SK-N-SH treated with all-trans-retinoic acid at 6 μM for 48 hours (cell line): Measurements from ENCODE around the gene ZBTB4.

Experiments used
- ATAC-seq: fragments of 200-7000 bp; cut with Tn5 transposase; 3 replicates; pipeline ENCODE4 v1.9.1; 2020; ENCODE audit warnings: mild to moderate bottlenecking, moderate library complexity
- ARNTL ChIP-seq: fragments of 450-650 bp; formaldehyde crosslinking; IDR thresholded peaks from 2 replicates; pipeline ENCODE4 v1.5.0; 2020; ENCODE audit warnings: low read depth, mild to moderate bottlenecking, moderate library complexity, borderline replicate concordance
- BACH2 ChIP-seq: fragments of 250-450 bp; sonication (Bioruptor Pico); IDR thresholded peaks from 2 replicates; pipeline ENCODE4 v1.9.0; 2021; ENCODE audit warnings: mild to moderate bottlenecking, borderline replicate concordance
- CSDC2 ChIP-seq: fragments of 250-450 bp; sonication (Bioruptor Pico); IDR thresholded peaks from 2 replicates; pipeline ENCODE4 v1.5.0; 2020; ENCODE audit warnings: mild to moderate bottlenecking, moderate library complexity
- ESRRG ChIP-seq: fragments of 250-450 bp; sonication (Bioruptor Pico); IDR thresholded peaks from 2 replicates; pipeline ENCODE4 v1.6.1; 2021; ENCODE audit warnings: mild to moderate bottlenecking
- GLIS3 ChIP-seq: fragments of 250-450 bp; sonication (Bioruptor Pico); IDR thresholded peaks from 2 replicates; pipeline ENCODE4 v1.5.0; 2020; ENCODE audit warnings: mild to moderate bottlenecking, moderate library complexity
- ISL1 ChIP-seq: fragments of 250-450 bp; sonication (Bioruptor Pico); IDR thresholded peaks from 2 replicates; pipeline ENCODE4 v2.1.2; 2022; ENCODE audit warnings: mild to moderate bottlenecking, moderate library complexity
- OSR1 ChIP-seq: fragments of 250-450 bp; sonication (Bioruptor Pico); IDR thresholded peaks from 2 replicates; pipeline ENCODE4 v1.8.0; 2022; ENCODE audit warnings: moderate library complexity, mild to moderate bottlenecking, inconsistent platforms
- PPARA ChIP-seq: fragments of 250-450 bp; sonication (Bioruptor Pico); IDR thresholded peaks from 2 replicates; pipeline ENCODE4 v1.5.0; 2020; ENCODE audit warnings: mild to moderate bottlenecking, borderline replicate concordance
- RARB ChIP-seq: fragments of 250-450 bp; sonication (Bioruptor Pico); IDR thresholded peaks from 2 replicates; pipeline ENCODE4 v1.8.0; 2021; ENCODE audit warnings: mild to moderate bottlenecking, moderate library complexity
- TCF4 ChIP-seq: fragments of 250-450 bp; sonication (Bioruptor Pico); IDR thresholded peaks from 2 replicates; pipeline ENCODE4 v1.8.0; 2021; ENCODE audit warnings: mild to moderate bottlenecking, moderate library complexity, borderline replicate concordance
- TOX ChIP-seq: fragments of 250-450 bp; sonication (Bioruptor Pico); IDR thresholded peaks from 2 replicates; pipeline ENCODE4 v1.8.0; 2021; ENCODE audit warnings: mild to moderate bottlenecking, moderate library complexity, borderline replicate concordance
- TSHZ2 ChIP-seq: fragments of 250-450 bp; sonication (Bioruptor Pico); IDR thresholded peaks from 2 replicates; pipeline ENCODE4 v1.5.0; 2020; ENCODE audit warnings: mild to moderate bottlenecking, moderate library complexity
- ZC3H10 ChIP-seq: fragments of 250-450 bp; sonication (Bioruptor Pico); IDR thresholded peaks from 2 replicates; pipeline ENCODE4 v1.5.1; 2021; ENCODE audit warnings: mild to moderate bottlenecking, moderate library complexity
- ZFP3 ChIP-seq: fragments of 250-450 bp; sonication (Bioruptor Pico); IDR thresholded peaks from 2 replicates; pipeline ENCODE4 v1.5.0; 2020; ENCODE audit warnings: mild to moderate bottlenecking, moderate library complexity
- ZNF565 ChIP-seq: fragments of 450-650 bp; formaldehyde crosslinking; conservative IDR thresholded peaks from 2 replicates; pipeline ENCODE4 v1.5.0; 2020; ENCODE audit warnings: low read depth, mild to moderate bottlenecking, moderate library complexity
- ZNF70 ChIP-seq: fragments of 450-650 bp; formaldehyde crosslinking; IDR thresholded peaks from 2 replicates; pipeline ENCODE4 v1.5.0; 2020; ENCODE audit warnings: mild to moderate bottlenecking, moderate library complexity
- TF ChIP-seq, protein P1 (sequence below): fragments of 250-450 bp; sonication (Bioruptor Pico); IDR thresholded peaks from 2 replicates; pipeline ENCODE4 v1.5.1; 2020; ENCODE audit warnings: low read depth, mild to moderate bottlenecking, moderate library complexity
- TF ChIP-seq, protein P2 (sequence below): fragments of 250-450 bp; sonication (Bioruptor Pico); IDR thresholded peaks from 2 replicates; pipeline ENCODE4 v1.5.1; 2021; ENCODE audit warnings: mild to moderate bottlenecking, moderate library complexity
- TF ChIP-seq, protein P3 (sequence below): fragments of 250-450 bp; sonication (Bioruptor Pico); IDR thresholded peaks from 2 replicates; pipeline ENCODE4 v1.8.0; 2021; ENCODE audit warnings: low read depth, mild to moderate bottlenecking, moderate library complexity, borderline replicate concordance

The ZBTB4 gene

DNA sequence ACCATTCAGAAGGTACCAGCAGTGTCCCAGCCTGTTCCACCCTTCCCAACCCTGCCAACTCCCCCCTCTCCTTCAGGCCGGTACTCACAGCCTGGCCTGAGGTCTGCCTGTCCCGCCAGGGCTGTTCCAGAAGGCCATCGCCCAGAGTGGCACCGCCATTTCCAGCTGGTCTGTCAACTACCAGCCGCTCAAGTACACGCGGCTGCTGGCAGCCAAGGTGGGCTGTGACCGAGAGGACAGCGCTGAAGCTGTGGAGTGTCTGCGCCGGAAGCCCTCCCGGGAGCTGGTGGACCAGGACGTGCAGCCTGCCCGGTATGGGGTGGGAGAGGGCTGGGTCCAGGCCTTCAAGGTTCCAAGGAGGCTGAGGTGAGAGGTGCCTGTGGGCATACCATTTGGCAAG, 64.6 kb downstream of the ZBTB4 start:
- ATAC-seq: no peak
- TF ChIP-seq, protein P1, sequence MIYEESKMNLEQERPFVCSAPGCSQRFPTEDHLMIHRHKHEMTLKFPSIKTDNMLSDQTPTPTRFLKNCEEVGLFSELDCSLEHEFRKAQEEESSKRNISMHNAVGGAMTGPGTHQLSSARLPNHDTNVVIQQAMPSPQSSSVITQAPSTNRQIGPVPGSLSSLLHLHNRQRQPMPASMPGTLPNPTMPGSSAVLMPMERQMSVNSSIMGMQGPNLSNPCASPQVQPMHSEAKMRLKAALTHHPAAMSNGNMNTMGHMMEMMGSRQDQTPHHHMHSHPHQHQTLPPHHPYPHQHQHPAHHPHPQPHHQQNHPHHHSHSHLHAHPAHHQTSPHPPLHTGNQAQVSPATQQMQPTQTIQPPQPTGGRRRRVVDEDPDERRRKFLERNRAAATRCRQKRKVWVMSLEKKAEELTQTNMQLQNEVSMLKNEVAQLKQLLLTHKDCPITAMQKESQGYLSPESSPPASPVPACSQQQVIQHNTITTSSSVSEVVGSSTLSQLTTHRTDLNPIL (CRISPR knock-in tag): no peak
- no peak for TF ChIP-seq TSHZ2 (CRISPR knock-in tag)
- no peak for TF ChIP-seq PPARA (CRISPR knock-in tag)
- TF ChIP-seq TCF4: no peak
- no peak for TF ChIP-seq ZFP3 (CRISPR knock-in tag)
- TF ChIP-seq ARNTL (CRISPR knock-in tag): no peak
- TF ChIP-seq GLIS3 (CRISPR knock-in tag): no peak
- TF ChIP-seq, protein P2, sequence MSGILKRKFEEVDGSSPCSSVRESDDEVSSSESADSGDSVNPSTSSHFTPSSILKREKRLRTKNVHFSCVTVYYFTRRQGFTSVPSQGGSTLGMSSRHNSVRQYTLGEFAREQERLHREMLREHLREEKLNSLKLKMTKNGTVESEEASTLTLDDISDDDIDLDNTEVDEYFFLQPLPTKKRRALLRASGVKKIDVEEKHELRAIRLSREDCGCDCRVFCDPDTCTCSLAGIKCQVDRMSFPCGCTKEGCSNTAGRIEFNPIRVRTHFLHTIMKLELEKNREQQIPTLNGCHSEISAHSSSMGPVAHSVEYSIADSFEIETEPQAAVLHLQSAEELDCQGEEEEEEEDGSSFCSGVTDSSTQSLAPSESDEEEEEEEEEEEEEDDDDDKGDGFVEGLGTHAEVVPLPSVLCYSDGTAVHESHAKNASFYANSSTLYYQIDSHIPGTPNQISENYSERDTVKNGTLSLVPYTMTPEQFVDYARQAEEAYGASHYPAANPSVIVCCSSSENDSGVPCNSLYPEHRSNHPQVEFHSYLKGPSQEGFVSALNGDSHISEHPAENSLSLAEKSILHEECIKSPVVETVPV: no peak
- no peak for TF ChIP-seq ZNF70 (CRISPR knock-in tag)
- no peak for TF ChIP-seq ESRRG (CRISPR knock-in tag)
- no peak for TF ChIP-seq OSR1 (CRISPR knock-in tag)
- TF ChIP-seq ZNF565: no peak
- TF ChIP-seq TOX (CRISPR knock-in tag): no peak
- TF ChIP-seq ISL1 (CRISPR knock-in tag): no peak

GRCh38 chr17:7413346-7413985, 66.0 kb downstream of the ZBTB4 start:
- TF ChIP-seq, protein P2: no peak
- TF ChIP-seq BACH2 (CRISPR knock-in tag) (no peak), ISL1 (CRISPR knock-in tag) (no peak), ZC3H10 (CRISPR knock-in tag) (no peak), TSHZ2 (CRISPR knock-in tag) (no peak), TOX (CRISPR knock-in tag) (no peak)
- ATAC-seq: no peak; the same call in 2 of the 3 replicates

- ATAC-seq: no peak
- TF ChIP-seq, protein P3, sequence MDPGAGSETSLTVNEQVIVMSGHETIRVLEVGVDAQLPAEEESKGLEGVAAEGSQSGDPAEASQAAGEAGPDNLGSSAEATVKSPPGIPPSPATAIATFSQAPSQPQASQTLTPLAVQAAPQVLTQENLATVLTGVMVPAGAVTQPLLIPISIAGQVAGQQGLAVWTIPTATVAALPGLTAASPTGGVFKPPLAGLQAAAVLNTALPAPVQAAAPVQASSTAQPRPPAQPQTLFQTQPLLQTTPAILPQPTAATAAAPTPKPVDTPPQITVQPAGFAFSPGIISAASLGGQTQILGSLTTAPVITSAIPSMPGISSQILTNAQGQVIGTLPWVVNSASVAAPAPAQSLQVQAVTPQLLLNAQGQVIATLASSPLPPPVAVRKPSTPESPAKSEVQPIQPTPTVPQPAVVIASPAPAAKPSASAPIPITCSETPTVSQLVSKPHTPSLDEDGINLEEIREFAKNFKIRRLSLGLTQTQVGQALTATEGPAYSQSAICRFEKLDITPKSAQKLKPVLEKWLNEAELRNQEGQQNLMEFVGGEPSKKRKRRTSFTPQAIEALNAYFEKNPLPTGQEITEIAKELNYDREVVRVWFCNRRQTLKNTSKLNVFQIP (CRISPR knock-in tag): no peak
- no peak for TF ChIP-seq ZC3H10 (CRISPR knock-in tag)
- no peak for TF ChIP-seq ISL1 (CRISPR knock-in tag)
- no peak for TF ChIP-seq CSDC2 (CRISPR knock-in tag)
- no peak for TF ChIP-seq TOX (CRISPR knock-in tag)
- no peak for TF ChIP-seq BACH2 (CRISPR knock-in tag)
- TF ChIP-seq RARB: no peak
- TF ChIP-seq ARNTL (CRISPR knock-in tag): no peak
These were observed 68.0 kb downstream of the ZBTB4 start for GRCh38 chr17:7411427-7411750.
